WTC11 (cell line): Measurements from ENCODE around the gene CCSER1.

Experiments used
- CTCF ChIP-seq: fragments of 200-600 bp; IDR thresholded peaks from 2 replicates; pipeline ENCODE4 v1.8.0; 2022; ENCODE audit warnings: antibody characterized with exemption
- ETV6 ChIP-seq: sonication (generic); formaldehyde crosslinking; IDR thresholded peaks from 2 replicates; pipeline ENCODE4 v1.8.1; 2022; ENCODE audit warnings: mild to moderate bottlenecking, missing genetic modification reagents
- MYBL2 ChIP-seq: sonication (generic); formaldehyde crosslinking; IDR thresholded peaks from 2 replicates; pipeline ENCODE4 v1.8.1; 2023; ENCODE audit warnings: mild to moderate bottlenecking, moderate library complexity, missing genetic modification reagents
- ZNF512 ChIP-seq: sonication (generic); formaldehyde crosslinking; IDR thresholded peaks from 2 replicates; pipeline ENCODE4 v1.8.1; 2022; ENCODE audit warnings: missing genetic modification reagents, borderline replicate concordance

- TF ChIP-seq ETV6 (CRISPR knock-in tag) (no peak), CTCF (no peak), MYBL2 (CRISPR knock-in tag) (no peak), ZNF512 (CRISPR knock-in tag) (no peak)
Observed at GRCh38 chr4:90970021-90970420, 842.8 kb downstream of the CCSER1 start.
